Gastroesophageal sphincter (tissue), 4 donors: ENCODE data around the gene IL18R1. TPM values are rescaled to one million over a fixed set of nuclear protein-coding genes. Genes with fewer than 3 reads are reported as not detected.
A peak's percentile ranks its signal among the peaks of the same experiment; 100 is the strongest.

Experiments used
- ATAC-seq: fragments of 150-250 bp; one replicate; pipeline ENCODE4 v1.9.1; 2016; ENCODE audit warnings: mild to moderate bottlenecking, moderate library complexity
- H3K27ac ChIP-seq, 4 donors: fragments of 200-600 bp; sonication (generic) in 3 of 4; 1 replicate in 3 of 4; 2 replicates in 1 of 4; pipeline ENCODE4 v1.5.1; 2016 to 2019
- H3K27me3 ChIP-seq: fragments of 200-600 bp; sonication (generic); one replicate; pipeline ENCODE4 v1.5.1; 2019
- H3K36me3 ChIP-seq, 2 donors: fragments of 200-600 bp; sonication (generic); one replicate each; pipeline ENCODE4 v1.5.1; 2019; ENCODE audit warnings: control low read depth in 1 of 2
- H3K4me1 ChIP-seq, 3 donors: fragments of 200-600 bp; sonication (generic); 1 replicate in 2 of 3; 2 replicates in 1 of 3; pipeline ENCODE4 v1.5.1; 2016 to 2019; ENCODE audit warnings: control low read depth in 2 of 3
- H3K4me3 ChIP-seq, 2 donors: fragments of 200-600 bp; sonication (generic); one replicate each; pipeline ENCODE4 v1.5.1; 2019; ENCODE audit warnings: mild to moderate bottlenecking in 1 of 2, moderate library complexity in 1 of 2
- H3K9me3 ChIP-seq, 3 donors: fragments of 200-600 bp; sonication (generic); one replicate each; pipeline ENCODE4 v1.5.1; 2017 to 2019; ENCODE audit warnings: control low read depth in 2 of 3
- CTCF ChIP-seq, 4 experiments: fragments of 200-600 bp in 2 of 4; fragments of 450-650 bp in 2 of 4; sonication (generic) in 1 of 4; IDR thresholded peaks; one replicate each; pipeline ENCODE4 v1.5.1; 2017 to 2019; ENCODE audit warnings: antibody characterized with exemption in 4 of 4, mild to moderate bottlenecking in 2 of 4, moderate library complexity in 2 of 4
- EP300 ChIP-seq: sonication (generic); formaldehyde crosslinking; IDR thresholded peaks from one replicate; pipeline ENCODE4 v1.6.1; 2017; ENCODE audit warnings: antibody characterized with exemption, mild to moderate bottlenecking
- POLR2A ChIP-seq, 2 donors: fragments of 450-650 bp; IDR thresholded peaks; one replicate each; pipeline ENCODE4 v1.6.1; 2017; ENCODE audit warnings: antibody characterized with exemption in 2 of 2, mild to moderate bottlenecking in 2 of 2, moderate library complexity in 1 of 2
- POLR2AphosphoS5 ChIP-seq: sonication (generic); formaldehyde crosslinking; IDR thresholded peaks from one replicate; pipeline ENCODE4 v1.6.1; 2017; ENCODE audit warnings: antibody characterized with exemption
- WGBS, 2 donors: methylation state at CpG; one replicate each; pipeline ENCODE4 v1.1.5; 2018; ENCODE audit warnings: low coverage in 1 of 2; 5-methylcytosine and 5-hydroxymethylcytosine counted together
- total RNA-seq, 4 donors: library from RNA; depleted of rRNA; stranded (reverse); fragments of >200 nt; gene quantifications; one replicate each; pipeline ENCODE4 v1.1.0, GENCODE V29; 2016

The IL18R1 gene
- total RNA-seq, 4 donors from 2014 or later: 2.1 to 14.9 (median 5.0) TPM

GRCh38 chr2:102344397-102344796, 11.2 kb upstream of the IL18R1 start:
- TF ChIP-seq POLR2AphosphoS5: no peak
- TF ChIP-seq POLR2A (IDR thresholded peaks at IDR 0.05): no peak
- WGBS, 2 donors: 83 to 86% methylated on average over 3 of the region's 3 CpGs
- Histone ChIP-seq H3K4me1 (no peaks in the 10 kb centered on the region), H3K36me3 (no peaks in the 10 kb centered on the region), H3K9me3 (no peaks in the 10 kb centered on the region), H3K27me3 (peaks cover 10% of the 10 kb centered on the region), H3K27ac (no peak overlapping the region), H3K4me3 (no peak overlapping the region)
- ATAC-seq: no peak

GRCh38 chr2:102345329-102345920, 10.2 kb upstream of the IL18R1 start:
- no peak for TF ChIP-seq POLR2AphosphoS5
- no peak for TF ChIP-seq EP300
- no peak for TF ChIP-seq POLR2A (IDR thresholded peaks at IDR 0.05)
- TF ChIP-seq CTCF (IDR thresholded peaks at IDR 0.05): no peak
- no peak overlapping the region for H3K27ac ChIP-seq
- H3K36me3 ChIP-seq: no peaks in the 10 kb centered on the region
- 67 to 68% methylated on average over 3 of the region's 4 CpGs for WGBS, 2 donors
- no peak for ATAC-seq
- peaks cover 10% of the 10 kb centered on the region for H3K27me3 ChIP-seq
- no peaks in the 10 kb centered on the region for H3K9me3 ChIP-seq
- H3K4me3 ChIP-seq: no peak overlapping the region
- no peaks in the 10 kb centered on the region for H3K4me1 ChIP-seq

- H3K36me3 ChIP-seq: no peaks in the 10 kb centered on the region
- H3K27me3 ChIP-seq: peaks cover 10% of the 10 kb centered on the region
- H3K9me3 ChIP-seq: no peaks in the 10 kb centered on the region
- no peak overlapping the region for H3K4me3 ChIP-seq
- no peak overlapping the region for H3K27ac ChIP-seq
- 78 to 80% methylated on average over 7 of the region's 7 CpGs for WGBS, 2 donors
- ATAC-seq: no peak
- TF ChIP-seq CTCF (IDR thresholded peaks at IDR 0.05): no peak
- TF ChIP-seq EP300: no peak
- no peak for TF ChIP-seq POLR2A (IDR thresholded peaks at IDR 0.05)
- TF ChIP-seq POLR2AphosphoS5: no peak
- H3K4me1 ChIP-seq: no peaks in the 10 kb centered on the region
These were observed 9.0 kb upstream of the IL18R1 start for GRCh38 chr2:102346381-102347130.

GRCh38 chr2:102350137-102350793, 5.3 kb upstream of the IL18R1 start:
- Histone ChIP-seq H3K9me3 (no peaks in the 10 kb centered on the region), H3K27me3 (peaks cover 14% of the 10 kb centered on the region), H3K4me3 (no peak overlapping the region), H3K36me3 (no peaks in the 10 kb centered on the region), H3K4me1 (peaks cover 0 to 2% (median 1%) of the 10 kb centered on the region in 3 donors), H3K27ac (no peak overlapping the region)
- ATAC-seq: no peak
- no CpG with 5 or more reads among the region's 1 CpG for WGBS, 2 donors
- TF ChIP-seq EP300: no peak
- no peak for TF ChIP-seq POLR2A (IDR thresholded peaks at IDR 0.05)
- no peak for TF ChIP-seq POLR2AphosphoS5

- Histone ChIP-seq H3K36me3 (no peaks in the 10 kb centered on the region), H3K27ac (peak overlapping the region in 1 of 4 donors; percentile 75), H3K9me3 (no peaks in the 10 kb centered on the region), H3K27me3 (peaks cover 3% of the 10 kb centered on the region), H3K4me1 (peaks cover 0 to 15% (median 3%) of the 10 kb centered on the region in 3 donors), H3K4me3 (peak overlapping the region; percentile 48 to 67)
- TF ChIP-seq POLR2A (IDR thresholded peaks at IDR 0.05): no peak
- no peak for TF ChIP-seq CTCF (IDR thresholded peaks at IDR 0.05)
- no peak for TF ChIP-seq POLR2AphosphoS5
- no peak for TF ChIP-seq EP300
- no peak for ATAC-seq
- 36 to 50% methylated on average over 2 to 3 of the region's 7 CpGs for WGBS, 2 donors
These were observed 751 bp downstream of the IL18R1 start for GRCh38 chr2:102356381-102356712.
